GM12891 (cell line): Measurements from ENCODE around the gene ZDHHC7.

ENCODE experiments used
- POLR2A ChIP-seq: IDR thresholded peaks from 2 replicates; pipeline ENCODE4 v1.6.1; 2011; ENCODE audit warnings: low read depth, low read length, control low read depth
- POLR2AphosphoS5 ChIP-seq: IDR thresholded peaks from 2 replicates; pipeline ENCODE4 v1.6.1; 2011; ENCODE audit warnings: low read depth, low read length, control low read depth
- POU2F2 ChIP-seq: IDR thresholded peaks from 2 replicates; pipeline ENCODE4 v1.6.1; 2011; ENCODE audit warnings: low read depth, mild to moderate bottlenecking, control low read depth, low read length, moderate library complexity
- SPI1 ChIP-seq: IDR thresholded peaks from 2 replicates; pipeline ENCODE4 v1.6.1; 2011; ENCODE audit warnings: low read depth, low read length, control low read depth
- TAF1 ChIP-seq: IDR thresholded peaks from 2 replicates; pipeline ENCODE4 v1.6.1; 2011; ENCODE audit warnings: low read depth, low read length, control low read depth

DNA sequence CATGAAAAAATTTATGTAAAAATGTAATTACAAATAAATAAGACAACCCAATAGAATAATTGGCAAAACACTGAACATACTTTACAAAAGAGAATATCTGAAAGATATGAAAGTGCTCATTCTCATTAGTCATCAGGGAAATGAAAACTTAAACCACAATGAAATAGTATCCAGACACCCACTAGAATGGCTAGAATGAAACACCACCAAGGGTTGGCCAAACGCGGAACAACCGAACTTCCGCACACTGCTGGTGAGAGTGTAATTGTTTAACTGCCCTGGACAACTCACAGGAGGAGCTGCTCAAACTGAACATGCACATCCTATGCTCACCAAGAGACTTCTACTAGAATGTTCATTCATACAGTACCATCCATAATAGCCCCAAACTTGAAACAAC, 5.8 kb upstream of the ZDHHC7 start:
- TF ChIP-seq POLR2A (no peak), POLR2AphosphoS5 (no peak), SPI1 (peak; percentile 5; the same call in 1 of the 2 replicates), TAF1 (no peak), POU2F2 (no peak)
